Endodermal cell (in vitro differentiated cells): ENCODE results near the gene PRR33. TPM values are rescaled to one million over a fixed set of nuclear protein-coding genes. Genes with fewer than 3 reads are reported as not detected.
"Not testable (repeated sequence)": the region's sequence is repeated elsewhere in the genome, so short reads cannot be mapped to it uniquely, and the experiment has no call there.

Experiments used
- DNase-seq: peaks from one replicate; pipeline ENCODE4 v3.0.0-alpha.2; 2017
- H3K27ac ChIP-seq: 2 replicates; pipeline ENCODE4 v1.5.1; 2013; ENCODE audit warnings: mild to moderate bottlenecking, low read depth, low read length, moderate library complexity
- H3K27me3 ChIP-seq: 2 replicates; pipeline ENCODE4 v1.6.1; 2013; ENCODE audit warnings: mild to moderate bottlenecking, low read length, moderate library complexity; ENCODE audit not compliant: insufficient read depth, control insufficient read depth, poor library complexity, severe bottlenecking
- H3K36me3 ChIP-seq: 2 replicates; pipeline ENCODE4 v1.7.0; 2013; ENCODE audit warnings: mild to moderate bottlenecking, low read length, moderate library complexity; ENCODE audit not compliant: control insufficient read depth, insufficient read depth
- H3K4me1 ChIP-seq: one replicate; pipeline ENCODE4 v1.7.0; 2013; ENCODE audit warnings: low read length; ENCODE audit not compliant: control insufficient read depth, insufficient read depth
- H3K4me3 ChIP-seq: 2 replicates; pipeline ENCODE4 v1.5.1; 2013; ENCODE audit warnings: mild to moderate bottlenecking, low read length, moderate library complexity
- H3K9ac ChIP-seq: 2 replicates; pipeline ENCODE4 v1.6.1; 2013; ENCODE audit warnings: mild to moderate bottlenecking, low read length, moderate library complexity; ENCODE audit not compliant: poor library complexity, severe bottlenecking; ENCODE audit errors: extremely low read depth
- H3K9me3 ChIP-seq: 2 replicates; pipeline ENCODE4 v1.6.1; 2013; ENCODE audit warnings: mild to moderate bottlenecking, low read length, moderate library complexity; ENCODE audit not compliant: control insufficient read depth
- H3K27ac Mint-ChIP-seq: 2 replicates; pipeline ENCODE4 v1.8.0; 2020; ENCODE audit warnings: mixed read lengths
- H3K27me3 Mint-ChIP-seq: 2 replicates; pipeline ENCODE4 v1.8.0; 2021; ENCODE audit warnings: mild to moderate bottlenecking, mixed read lengths; ENCODE audit not compliant: insufficient read depth
- H3K36me3 Mint-ChIP-seq: 2 replicates; pipeline ENCODE4 v1.8.0; 2020; ENCODE audit warnings: low read depth, mixed read lengths
- H3K4me1 Mint-ChIP-seq: 2 replicates; pipeline ENCODE4 v1.8.0; 2020; ENCODE audit warnings: mixed read lengths
- H3K4me3 Mint-ChIP-seq: 2 replicates; pipeline ENCODE4 v1.8.0; 2020; ENCODE audit warnings: mild to moderate bottlenecking, moderate library complexity, mixed read lengths
- H3K9me3 Mint-ChIP-seq: 2 replicates; pipeline ENCODE4 v1.8.0; 2020; ENCODE audit warnings: mild to moderate bottlenecking, mixed read lengths
- CTCF ChIP-seq: fragments of 200-600 bp; sonication (generic); conservative IDR thresholded peaks from 2 replicates; pipeline ENCODE4 v1.5.0; 2021; ENCODE audit warnings: antibody characterized with exemption, mild to moderate bottlenecking
- WGBS, 2 experiments: methylation state at CpG; one replicate each; pipeline versions ENCODE4 v1.1.5 to v1.1.7; 2013; ENCODE audit warnings: missing lambda C conversion rate in 2 of 2, mixed read lengths in 1 of 2; ENCODE audit not compliant: insufficient coverage in 1 of 2, insufficient read length in 1 of 2; 5-methylcytosine and 5-hydroxymethylcytosine counted together
- total RNA-seq, 2 donors: library from RNA; stranded (reverse); fragmentation: NEBNext Ultra II Directional in 1 of 2; extraction: Animal tissue kit (Norgen Biotek cat#: 25700) in 1 of 2; gene quantifications; 2 replicates in 1 of 2; 3 replicates in 1 of 2; pipeline ENCODE4 v1.2.1, GENCODE V29; 2021

The PRR33 gene
- total RNA-seq, 2 donors from 2014 or later, result not detected

- H3K4me1 Mint-ChIP-seq, result no peaks in the 10 kb centered on the region
- 90 to 100% methylated on average over 2 to 6 of the region's 6 CpGs for WGBS, 2 experiments
- peaks cover 13% of the 10 kb centered on the region for H3K27me3 ChIP-seq
- H3K36me3 Mint-ChIP-seq, result no peaks in the 10 kb centered on the region
- H3K9ac ChIP-seq, result no peak overlapping the region
- H3K27ac Mint-ChIP-seq, result no peak overlapping the region
- DNase-seq, result no peak
- H3K9me3 ChIP-seq, result no peaks in the 10 kb centered on the region
- no peak overlapping the region for H3K4me3 ChIP-seq
- H3K27ac ChIP-seq, result no peak overlapping the region
- H3K4me3 Mint-ChIP-seq, result no peak overlapping the region
- H3K9me3 Mint-ChIP-seq, result no peaks in the 10 kb centered on the region
- H3K4me1 ChIP-seq, result no peaks in the 10 kb centered on the region
- peaks cover 2% of the 10 kb centered on the region for H3K27me3 Mint-ChIP-seq
- no peaks in the 10 kb centered on the region for H3K36me3 ChIP-seq
- no peak for TF ChIP-seq CTCF
Observed at GRCh38 chr11:1888811-1889210, 2.9 kb downstream of the PRR33 start.

GRCh38 chr11:1888347-1888753, 3.3 kb downstream of the PRR33 start:
- no peaks in the 10 kb centered on the region for H3K9me3 ChIP-seq
- no peaks in the 10 kb centered on the region for H3K36me3 Mint-ChIP-seq
- peaks cover 13% of the 10 kb centered on the region for H3K27me3 ChIP-seq
- H3K4me1 ChIP-seq, result no peaks in the 10 kb centered on the region
- H3K27me3 Mint-ChIP-seq, result peaks cover 2% of the 10 kb centered on the region
- H3K9ac ChIP-seq, result no peak overlapping the region
- WGBS, 2 experiments, result 84 to 90% methylated on average over 8 to 9 of the region's 9 CpGs
- H3K4me3 ChIP-seq, result no peak overlapping the region
- no peaks in the 10 kb centered on the region for H3K9me3 Mint-ChIP-seq
- H3K27ac ChIP-seq, result no peak overlapping the region
- no peak overlapping the region for H3K27ac Mint-ChIP-seq
- no peaks in the 10 kb centered on the region for H3K36me3 ChIP-seq
- H3K4me1 Mint-ChIP-seq, result no peaks in the 10 kb centered on the region
- no peak for TF ChIP-seq CTCF
- no peak overlapping the region for H3K4me3 Mint-ChIP-seq
- DNase-seq, result no peak

GRCh38 chr11:1887451-1888346, 4.0 kb downstream of the PRR33 start:
- no peaks in the 10 kb centered on the region for H3K36me3 Mint-ChIP-seq
- H3K9me3 Mint-ChIP-seq, result no peaks in the 10 kb centered on the region
- no peaks in the 10 kb centered on the region for H3K4me1 Mint-ChIP-seq
- DNase-seq, result no peak
- Histone ChIP-seq H3K36me3 (no peaks in the 10 kb centered on the region), H3K4me3 (no peak overlapping the region), H3K9me3 (no peaks in the 10 kb centered on the region), H3K9ac (no peak overlapping the region), H3K4me1 (no peaks in the 10 kb centered on the region), H3K27me3 (peaks cover 13% of the 10 kb centered on the region), H3K27ac (no peak overlapping the region)
- no peak for TF ChIP-seq CTCF
- no peak overlapping the region for H3K4me3 Mint-ChIP-seq
- peaks cover 2% of the 10 kb centered on the region for H3K27me3 Mint-ChIP-seq
- WGBS, 2 experiments, result 85 to 95% methylated on average over 4 to 11 of the region's 11 CpGs
- H3K27ac Mint-ChIP-seq, result no peak overlapping the region

- H3K4me3 ChIP-seq, H3K9me3 ChIP-seq, H3K27me3 Mint-ChIP-seq, DNase-seq, H3K27ac ChIP-seq, H3K36me3 Mint-ChIP-seq, H3K36me3 ChIP-seq, H3K4me1 ChIP-seq, H3K9me3 Mint-ChIP-seq, H3K27ac Mint-ChIP-seq, H3K9ac ChIP-seq, H3K4me1 Mint-ChIP-seq, H3K4me3 Mint-ChIP-seq: not testable (repeated sequence)
- WGBS, 2 experiments, result 86 to 89% methylated on average over 7 to 13 of the region's 13 CpGs
- peaks cover 13% of the 10 kb centered on the region for H3K27me3 ChIP-seq
Observed at GRCh38 chr11:1886551-1886950, 5.1 kb downstream of the PRR33 start.
